Gastroesophageal sphincter (tissue), 4 donors: ENCODE results near the gene PHF1. TPM values are rescaled to one million over a fixed set of nuclear protein-coding genes. Genes with fewer than 3 reads are reported as not detected.

Source experiments
- ATAC-seq: fragments of 150-250 bp; one replicate; pipeline ENCODE4 v1.9.1; 2016; ENCODE audit warnings: mild to moderate bottlenecking, moderate library complexity
- H3K27ac ChIP-seq, 4 donors: fragments of 200-600 bp; sonication (generic) in 3 of 4; 1 replicate in 3 of 4; 2 replicates in 1 of 4; pipeline ENCODE4 v1.5.1; 2016 to 2019
- H3K27me3 ChIP-seq: fragments of 200-600 bp; sonication (generic); one replicate; pipeline ENCODE4 v1.5.1; 2019
- H3K36me3 ChIP-seq, 2 donors: fragments of 200-600 bp; sonication (generic); one replicate each; pipeline ENCODE4 v1.5.1; 2019; ENCODE audit warnings: control low read depth in 1 of 2
- H3K4me1 ChIP-seq, 3 donors: fragments of 200-600 bp; sonication (generic); 1 replicate in 2 of 3; 2 replicates in 1 of 3; pipeline ENCODE4 v1.5.1; 2016 to 2019; ENCODE audit warnings: control low read depth in 2 of 3
- H3K4me3 ChIP-seq, 2 donors: fragments of 200-600 bp; sonication (generic); one replicate each; pipeline ENCODE4 v1.5.1; 2019; ENCODE audit warnings: mild to moderate bottlenecking in 1 of 2, moderate library complexity in 1 of 2
- H3K9me3 ChIP-seq, 3 donors: fragments of 200-600 bp; sonication (generic); one replicate each; pipeline ENCODE4 v1.5.1; 2017 to 2019; ENCODE audit warnings: control low read depth in 2 of 3
- EP300 ChIP-seq: sonication (generic); formaldehyde crosslinking; IDR thresholded peaks from one replicate; pipeline ENCODE4 v1.6.1; 2017; ENCODE audit warnings: antibody characterized with exemption, mild to moderate bottlenecking
- POLR2A ChIP-seq, 2 donors: fragments of 450-650 bp; IDR thresholded peaks; one replicate each; pipeline ENCODE4 v1.6.1; 2017; ENCODE audit warnings: antibody characterized with exemption in 2 of 2, mild to moderate bottlenecking in 2 of 2, moderate library complexity in 1 of 2
- POLR2AphosphoS5 ChIP-seq: sonication (generic); formaldehyde crosslinking; IDR thresholded peaks from one replicate; pipeline ENCODE4 v1.6.1; 2017; ENCODE audit warnings: antibody characterized with exemption
- whole genome bisulfite sequencing, 2 donors: methylation state at CpG; one replicate each; pipeline ENCODE4 v1.1.5; 2018; ENCODE audit warnings: low coverage in 1 of 2; 5-methylcytosine and 5-hydroxymethylcytosine counted together
- total RNA-seq, 4 donors: library from RNA; depleted of rRNA; stranded (reverse); fragments of >200 nt; gene quantifications; one replicate each; pipeline ENCODE4 v1.1.0, GENCODE V29; 2016
- TF ChIP-seq, protein P1 (sequence below), 4 experiments: fragments of 200-600 bp in 2 of 4; fragments of 450-650 bp in 2 of 4; sonication (generic) in 1 of 4; IDR thresholded peaks; one replicate each; pipeline ENCODE4 v1.5.1; 2017 to 2019; ENCODE audit warnings: antibody characterized with exemption in 4 of 4, mild to moderate bottlenecking in 2 of 4, moderate library complexity in 2 of 4

The PHF1 gene
- total RNA-seq, 4 donors from 2014 or later = 73.0 to 91.0 (median 86.1) TPM

DNA sequence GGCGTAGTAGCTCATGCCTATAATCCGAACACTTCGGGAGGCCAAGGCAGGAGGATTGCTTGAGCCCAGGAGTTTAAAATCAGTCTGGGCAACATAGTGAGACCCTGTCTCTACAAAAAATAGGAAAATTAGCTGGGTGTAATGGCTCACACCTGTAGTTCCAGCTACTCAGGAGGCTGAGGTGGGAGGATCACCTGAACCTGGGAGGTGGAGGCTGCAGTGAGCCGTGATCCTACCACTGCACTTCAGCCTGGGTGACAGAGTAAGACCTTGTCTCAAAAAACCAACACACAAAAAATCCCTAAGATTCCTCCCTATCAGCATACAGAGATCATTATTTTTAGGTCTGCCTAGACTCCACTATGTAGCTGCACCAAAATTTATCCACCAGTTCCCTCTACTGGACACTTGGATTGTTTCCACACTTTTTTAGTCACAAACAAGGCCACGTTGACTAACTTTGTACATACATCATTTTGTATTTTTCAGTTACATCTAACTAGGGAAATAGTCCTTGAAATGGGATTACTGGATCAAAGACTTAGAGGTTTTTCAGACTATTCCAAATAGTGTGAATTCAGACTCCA is 3.6 kb upstream of the PHF1 start:
- no peaks in the 10 kb centered on the region for H3K27me3 ChIP-seq
- no peak overlapping the region for H3K4me3 ChIP-seq
- no peaks in the 10 kb centered on the region for H3K9me3 ChIP-seq
- H3K4me1 ChIP-seq = peaks cover 0 to 16% (median 4%) of the 10 kb centered on the region in 3 donors
- H3K36me3 ChIP-seq = peaks cover 0 to 1% of the 10 kb centered on the region in 2 donors
- ATAC-seq = no peak
- TF ChIP-seq EP300 (no peak), POLR2AphosphoS5 (no peak), POLR2A (IDR thresholded peaks at IDR 0.05) (no peak)
- TF ChIP-seq, protein P1, sequence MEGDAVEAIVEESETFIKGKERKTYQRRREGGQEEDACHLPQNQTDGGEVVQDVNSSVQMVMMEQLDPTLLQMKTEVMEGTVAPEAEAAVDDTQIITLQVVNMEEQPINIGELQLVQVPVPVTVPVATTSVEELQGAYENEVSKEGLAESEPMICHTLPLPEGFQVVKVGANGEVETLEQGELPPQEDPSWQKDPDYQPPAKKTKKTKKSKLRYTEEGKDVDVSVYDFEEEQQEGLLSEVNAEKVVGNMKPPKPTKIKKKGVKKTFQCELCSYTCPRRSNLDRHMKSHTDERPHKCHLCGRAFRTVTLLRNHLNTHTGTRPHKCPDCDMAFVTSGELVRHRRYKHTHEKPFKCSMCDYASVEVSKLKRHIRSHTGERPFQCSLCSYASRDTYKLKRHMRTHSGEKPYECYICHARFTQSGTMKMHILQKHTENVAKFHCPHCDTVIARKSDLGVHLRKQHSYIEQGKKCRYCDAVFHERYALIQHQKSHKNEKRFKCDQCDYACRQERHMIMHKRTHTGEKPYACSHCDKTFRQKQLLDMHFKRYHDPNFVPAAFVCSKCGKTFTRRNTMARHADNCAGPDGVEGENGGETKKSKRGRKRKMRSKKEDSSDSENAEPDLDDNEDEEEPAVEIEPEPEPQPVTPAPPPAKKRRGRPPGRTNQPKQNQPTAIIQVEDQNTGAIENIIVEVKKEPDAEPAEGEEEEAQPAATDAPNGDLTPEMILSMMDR (IDR thresholded peaks at IDR 0.05) = no peak
- WGBS, 2 donors = 76 to 78% methylated on average over 4 to 5 of the region's 5 CpGs
- no peak overlapping the region for H3K27ac ChIP-seq

DNA sequence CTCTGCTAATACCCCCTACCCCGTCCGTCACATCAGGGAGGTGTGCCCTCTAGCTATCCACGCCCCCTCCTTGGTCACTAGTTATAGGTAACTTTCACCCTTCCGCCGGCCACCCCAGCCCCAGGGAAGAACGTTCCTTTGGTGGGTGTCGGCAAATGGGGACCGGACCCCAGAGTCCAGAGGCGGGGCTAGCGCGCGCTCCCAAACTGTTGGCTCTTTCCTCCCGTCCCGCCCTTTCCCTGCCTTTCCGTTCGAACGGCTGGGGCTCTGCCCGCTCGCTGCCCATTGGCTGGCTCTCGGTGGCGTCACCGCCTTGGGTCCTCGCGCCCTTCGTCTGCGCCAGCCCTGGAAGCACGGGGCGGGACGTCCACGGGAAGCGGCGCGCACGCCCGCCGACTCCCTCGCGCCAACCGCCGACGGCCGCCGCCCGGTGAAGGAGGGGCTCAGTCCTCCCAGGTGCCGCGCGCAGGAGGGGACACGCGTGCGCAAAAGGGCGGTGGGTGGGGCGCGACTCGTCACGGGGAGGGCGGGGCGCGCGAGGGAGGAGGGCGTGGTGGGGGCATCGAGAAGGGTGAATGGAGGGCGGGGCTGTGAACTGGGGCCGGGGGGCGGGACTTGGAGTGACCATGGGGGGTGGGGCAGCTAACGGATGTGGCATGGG is 634 bp upstream of the PHF1 start:
- ATAC-seq = peak; percentile 97
- WGBS, 2 donors = 0 to 6% methylated on average over 1 to 2 of the region's 65 CpGs

DNA sequence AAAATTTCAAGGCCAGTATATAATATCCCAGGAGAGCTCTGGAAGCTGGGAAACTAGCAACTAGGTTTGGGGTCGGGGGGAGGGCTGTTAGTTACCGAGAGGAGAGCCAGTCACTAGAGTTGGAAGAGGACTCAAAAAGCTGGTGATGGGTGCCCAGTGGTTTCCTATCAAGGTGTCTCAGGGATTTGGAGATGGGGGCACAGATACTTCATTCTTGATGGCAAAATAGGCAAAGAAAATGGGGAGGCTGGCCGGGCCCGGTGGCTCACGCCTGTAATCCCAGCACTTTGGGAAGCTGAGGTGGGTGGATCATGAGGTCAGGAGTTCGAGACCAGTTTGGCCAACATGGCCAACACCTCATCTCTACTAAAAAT is 805 bp downstream of the PHF1 start:
- peak overlapping the region; percentile 94 to 100 (median 98) for H3K27ac ChIP-seq
- 24 to 47% methylated on average over 4 to 6 of the region's 6 CpGs for WGBS, 2 donors
- H3K4me1 ChIP-seq = peaks cover 0 to 60% (median 13%) of the 10 kb centered on the region in 3 donors
- H3K9me3 ChIP-seq = no peaks in the 10 kb centered on the region
- ATAC-seq = no peak
- peak overlapping the region; percentile 75 to 100 for H3K4me3 ChIP-seq
- H3K27me3 ChIP-seq = no peaks in the 10 kb centered on the region
- H3K36me3 ChIP-seq = peaks cover 0 to 40% of the 10 kb centered on the region in 2 donors
- no peak for TF ChIP-seq POLR2AphosphoS5
- no peak for TF ChIP-seq POLR2A (IDR thresholded peaks at IDR 0.05)
- no peak for TF ChIP-seq EP300
- TF ChIP-seq, protein P1 (IDR thresholded peaks at IDR 0.05) = no peak

More for the DNA sequence above, 634 bp upstream of the PHF1 start:
- H3K9me3 ChIP-seq = no peaks in the 10 kb centered on the region
- peak overlapping the region; percentile 94 to 100 (median 98) for H3K27ac ChIP-seq
- peak in 1 of 2 donors; percentile 48 for TF ChIP-seq POLR2A (IDR thresholded peaks at IDR 0.05)
- peak; percentile 53 for TF ChIP-seq POLR2AphosphoS5
- TF ChIP-seq EP300 = no peak
- TF ChIP-seq, protein P1 (IDR thresholded peaks at IDR 0.05) = no peak
- H3K36me3 ChIP-seq = peaks cover 0 to 31% of the 10 kb centered on the region in 2 donors
- peaks cover 0 to 46% (median 10%) of the 10 kb centered on the region in 3 donors for H3K4me1 ChIP-seq
- H3K27me3 ChIP-seq = no peaks in the 10 kb centered on the region
- H3K4me3 ChIP-seq = peak overlapping the region; percentile 75 to 100

DNA sequence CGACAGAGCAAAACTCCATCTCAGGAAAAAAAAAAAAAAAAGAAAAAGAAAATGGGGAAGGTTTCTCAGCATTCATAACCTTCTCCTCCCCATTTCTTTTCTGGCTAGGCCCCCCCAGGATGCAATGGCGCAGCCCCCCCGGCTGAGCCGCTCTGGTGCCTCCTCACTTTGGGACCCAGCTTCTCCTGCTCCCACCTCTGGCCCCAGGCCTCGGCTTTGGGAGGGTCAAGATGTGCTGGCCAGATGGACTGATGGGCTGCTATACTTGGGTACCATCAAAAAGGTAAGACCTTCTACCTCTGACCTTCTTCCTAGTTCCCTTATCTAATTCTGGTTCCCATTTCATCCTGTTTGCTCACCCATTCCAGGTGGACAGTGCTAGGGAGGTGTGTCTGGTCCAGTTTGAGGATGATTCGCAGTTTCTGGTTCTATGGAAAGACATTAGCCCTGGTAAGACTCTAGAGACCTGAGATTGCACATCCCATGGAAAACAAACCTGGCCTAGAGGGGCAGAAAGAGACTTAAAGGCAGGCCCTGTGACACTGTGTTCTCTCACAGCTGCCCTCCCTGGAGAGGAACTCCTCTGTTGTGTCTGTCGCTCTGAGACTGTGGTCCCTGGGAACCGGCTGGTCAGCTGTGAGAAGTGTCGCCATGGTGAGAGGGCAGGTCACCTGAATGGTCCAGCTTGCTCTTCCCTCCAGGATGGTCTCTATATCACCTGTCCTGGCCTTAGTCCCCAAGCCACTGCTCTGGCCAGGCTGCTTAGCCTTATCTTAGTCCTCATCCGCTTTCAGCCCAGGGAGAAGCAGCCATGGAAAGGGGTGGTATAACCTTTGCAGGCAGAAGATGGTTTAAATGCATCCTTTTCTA is 1.6 kb downstream of the PHF1 start:
- no peaks in the 10 kb centered on the region for H3K27me3 ChIP-seq
- 59 to 60% methylated on average over 1 to 4 of the region's 10 CpGs for WGBS, 2 donors
- H3K9me3 ChIP-seq = no peaks in the 10 kb centered on the region
- TF ChIP-seq POLR2AphosphoS5 (no peak), POLR2A (IDR thresholded peaks at IDR 0.05) (no peak), EP300 (no peak)
- TF ChIP-seq, protein P1 (IDR thresholded peaks at IDR 0.05) = no peak
- H3K4me1 ChIP-seq = peaks cover 0 to 68% (median 21%) of the 10 kb centered on the region in 3 donors
- no peak for ATAC-seq
- peak overlapping the region in 3 of 4 donors; percentile 98 to 100 (median 99) for H3K27ac ChIP-seq
- peaks cover 0 to 40% of the 10 kb centered on the region in 2 donors for H3K36me3 ChIP-seq
- peak overlapping the region in 1 of 2 donors; percentile 100 for H3K4me3 ChIP-seq
